ENCODE measurements around the gene NEMP2.

NEMP2 gene

DNA sequence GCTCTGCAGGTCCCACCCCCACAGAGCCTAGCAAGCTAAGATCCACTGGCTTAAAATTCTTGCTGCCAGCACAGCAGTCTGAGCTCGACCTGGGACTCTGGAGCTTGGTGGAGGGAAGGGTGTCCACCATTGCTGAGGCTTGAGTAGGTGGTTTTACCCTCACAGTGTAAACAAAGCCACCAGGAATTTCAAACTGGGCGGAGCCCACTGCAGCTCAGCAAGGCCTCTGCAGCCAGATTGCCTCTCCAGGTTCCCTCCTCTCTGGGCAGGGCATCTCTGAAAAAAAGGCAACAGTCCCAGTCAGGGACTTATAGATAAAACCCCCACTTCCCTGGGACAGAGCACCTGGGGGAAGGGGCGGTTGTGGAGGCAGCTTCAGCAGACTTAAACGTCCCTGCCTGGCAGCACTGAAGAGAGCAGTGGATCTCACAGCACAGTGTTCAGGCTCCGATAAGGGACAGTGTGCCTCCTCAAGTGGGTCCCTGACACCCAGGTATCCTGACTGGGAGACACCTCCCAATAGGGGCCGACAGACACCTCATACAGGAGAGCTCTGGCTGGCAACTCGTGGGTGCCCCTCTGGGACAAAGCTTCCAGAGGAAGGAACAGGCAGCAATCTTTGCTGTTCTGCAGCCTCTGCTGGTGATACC is 20.0 kb upstream of the NEMP2 start:
- no peak for DNase-seq (ENCODE audit: low read depth, low spot score)

DNA sequence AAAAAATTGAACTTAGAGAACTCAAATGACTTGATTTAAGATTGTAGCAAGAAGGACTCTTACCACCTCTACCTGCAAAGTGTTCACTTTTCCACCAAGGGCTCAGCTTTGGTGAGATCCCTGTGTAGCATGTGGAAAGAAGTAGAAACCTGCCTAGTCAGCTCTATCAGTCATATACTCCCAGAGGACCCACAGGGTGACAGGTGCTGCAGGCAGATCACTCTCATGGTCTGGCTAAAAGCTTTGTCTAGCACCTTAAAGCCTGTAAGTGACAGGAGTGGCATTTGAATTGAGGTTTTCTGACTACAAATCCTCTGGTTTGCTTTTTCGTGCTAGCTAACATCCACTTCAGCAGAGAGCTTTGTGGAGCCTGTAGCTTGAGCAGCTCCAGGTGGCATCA is 18.7 kb upstream of the NEMP2 start:
- no peak for DNase-seq (ENCODE audit: low read depth, low spot score)

DNA sequence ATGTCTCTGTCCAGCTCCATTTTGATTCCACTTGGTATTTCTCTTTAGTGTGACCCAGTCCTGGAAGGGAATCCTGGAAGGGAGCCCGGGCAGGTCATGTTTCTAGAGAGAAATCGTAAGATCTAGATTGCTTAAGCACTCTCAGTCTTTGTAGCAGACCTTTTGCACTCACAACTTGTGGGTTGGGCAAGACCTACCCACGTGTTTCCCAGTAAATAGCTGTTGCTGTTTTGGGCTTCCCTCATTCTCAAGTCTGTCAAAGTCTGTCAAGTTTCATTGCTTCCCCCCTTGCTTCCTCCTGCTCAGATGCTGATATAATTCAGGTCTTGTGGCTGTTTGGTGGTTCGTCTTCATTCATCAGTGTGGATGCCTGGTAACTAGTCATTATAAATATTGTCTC is 17.4 kb upstream of the NEMP2 start:
- no peak for DNase-seq (ENCODE audit: low read depth, low spot score)

DNA sequence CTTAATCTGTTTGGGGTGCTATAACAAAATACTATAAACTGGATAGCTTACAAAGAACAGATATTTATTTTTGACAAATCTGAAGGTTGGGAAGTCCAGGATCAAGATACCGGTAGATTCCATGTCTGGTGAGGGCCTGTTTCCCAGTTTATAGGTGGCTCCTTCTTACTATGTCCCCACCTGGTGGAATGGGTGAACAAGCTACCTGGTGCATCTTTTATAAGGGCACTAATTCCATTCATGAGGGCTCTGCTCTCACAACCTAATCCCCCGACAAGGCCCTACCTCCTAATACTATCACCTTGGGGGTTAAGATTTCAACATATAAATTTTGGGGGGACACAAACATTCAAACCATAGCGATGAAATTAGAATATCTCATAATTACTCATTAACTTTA is 15.6 kb upstream of the NEMP2 start:
- DNase-seq (ENCODE audit: low read depth, low spot score): no peak

DNA sequence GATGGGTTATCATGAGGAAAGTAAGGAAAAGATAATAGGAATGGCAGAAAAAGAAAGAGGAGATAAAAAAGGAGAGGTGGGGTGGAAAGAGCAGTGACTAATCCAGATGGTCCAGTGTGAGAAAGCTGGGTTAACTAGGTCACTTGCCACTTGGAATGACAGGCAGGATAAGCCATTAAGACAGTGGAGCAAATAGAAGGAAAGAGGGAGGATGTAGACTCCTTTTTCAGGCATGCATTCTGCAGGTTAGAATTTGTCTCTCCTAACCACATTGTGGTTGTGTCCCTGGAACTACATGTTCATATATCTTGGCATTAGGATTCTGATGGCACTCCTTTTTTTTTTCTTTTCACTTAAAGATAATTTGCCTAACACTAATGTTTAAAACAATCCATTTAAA is 13.4 kb upstream of the NEMP2 start:
- no peak for DNase-seq (ENCODE audit: low read depth, low spot score)

DNA sequence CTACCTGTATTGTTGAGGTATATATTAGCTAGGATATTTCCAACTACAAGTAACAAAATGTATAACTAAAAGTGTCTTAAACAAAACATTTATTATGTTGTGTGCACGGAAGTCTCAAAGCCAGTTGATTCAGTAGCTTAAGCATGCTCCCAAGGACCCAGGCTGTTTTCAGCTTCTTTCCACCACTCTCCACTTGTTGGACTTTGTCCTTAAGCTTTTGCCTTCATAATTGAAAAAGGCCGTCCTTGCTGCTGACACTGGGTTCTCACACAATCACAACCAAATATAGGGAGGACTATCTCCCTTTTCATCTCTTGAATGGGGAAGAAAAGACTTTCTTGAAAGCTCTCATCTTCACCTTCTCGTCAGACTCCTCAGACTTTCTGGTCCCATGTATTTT is 12.2 kb upstream of the NEMP2 start:
- DNase-seq (ENCODE audit: low read depth, low spot score): no peak

DNA sequence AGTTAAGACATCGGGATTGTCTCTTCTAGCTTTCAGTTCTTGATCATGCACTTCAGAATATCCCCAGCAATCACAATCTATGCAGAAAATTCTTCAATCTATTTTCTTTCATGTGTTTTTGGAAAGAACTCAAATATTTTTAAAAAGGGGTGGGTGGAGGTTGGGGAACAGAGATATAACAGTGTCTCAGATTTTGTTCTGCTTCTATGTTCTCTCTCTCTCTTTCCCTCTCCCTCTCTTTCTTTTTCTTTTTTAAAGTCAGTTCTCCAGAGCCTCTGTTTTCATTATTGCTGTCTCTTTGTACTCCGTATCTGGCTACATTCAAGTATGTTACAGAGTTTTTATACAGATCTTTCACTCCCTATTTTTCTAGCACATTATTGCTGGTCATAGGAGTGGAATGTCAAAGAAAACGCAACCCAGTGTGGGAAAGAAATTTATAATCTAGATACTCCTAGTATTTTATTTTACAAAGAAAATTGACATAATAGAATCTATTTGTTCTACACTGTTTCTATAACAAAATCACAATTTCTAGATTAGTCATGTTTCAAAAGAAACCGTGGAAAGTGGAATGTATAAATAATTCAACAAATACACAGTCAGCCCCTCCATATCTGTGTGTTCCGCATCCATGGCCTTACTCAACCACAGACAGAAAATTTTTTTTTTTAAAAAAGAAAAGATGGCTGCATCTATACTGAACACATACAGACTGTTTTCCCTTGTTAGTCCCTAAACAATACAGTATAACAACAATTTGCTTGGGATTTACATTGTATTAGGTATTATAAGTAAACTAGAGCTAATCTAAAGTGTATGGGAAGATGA is 11.2 kb upstream of the NEMP2 start:
- DNase-seq (ENCODE audit: low read depth, low spot score): no peak

DNA sequence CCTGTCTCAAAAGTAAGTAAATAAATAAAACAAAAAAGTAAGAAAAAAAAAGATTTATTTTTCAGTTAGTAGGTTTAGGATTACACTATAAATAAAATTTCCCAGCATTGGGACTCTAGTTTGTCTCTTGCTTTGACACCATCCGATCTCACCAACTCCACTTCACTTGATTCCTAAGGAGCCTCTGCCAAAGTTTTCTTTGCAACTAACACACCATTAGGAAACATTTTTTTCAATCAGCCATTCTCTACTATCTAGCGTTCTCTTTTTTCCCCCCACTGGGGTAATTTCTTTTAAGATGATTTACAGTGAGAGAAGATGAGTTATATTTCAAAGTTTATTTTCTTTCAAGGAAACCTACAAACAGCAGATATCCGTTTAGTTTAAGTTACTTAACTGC is 10.6 kb upstream of the NEMP2 start:
- DNase-seq (ENCODE audit: low read depth, low spot score): no peak

DNA sequence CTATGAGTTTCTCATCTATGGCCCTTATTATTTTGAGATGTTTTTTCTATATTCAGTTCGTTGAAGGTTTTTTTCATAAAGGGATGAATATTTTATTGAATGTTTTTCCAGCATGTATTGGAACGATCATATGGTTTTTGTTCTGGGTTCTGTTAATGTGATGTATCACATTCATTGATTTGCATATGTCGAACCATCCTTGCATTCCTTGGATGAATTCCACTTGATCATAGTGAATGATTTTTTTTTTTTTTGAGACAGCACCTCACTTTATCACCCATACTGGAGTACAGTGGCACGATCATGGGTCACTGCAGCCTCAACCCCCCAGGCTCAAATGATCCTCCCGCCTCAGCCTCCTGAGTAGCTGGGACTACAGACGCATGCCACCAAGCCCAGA is 5.5 kb upstream of the NEMP2 start:
- no peak for DNase-seq (ENCODE audit: low read depth, low spot score)

DNA sequence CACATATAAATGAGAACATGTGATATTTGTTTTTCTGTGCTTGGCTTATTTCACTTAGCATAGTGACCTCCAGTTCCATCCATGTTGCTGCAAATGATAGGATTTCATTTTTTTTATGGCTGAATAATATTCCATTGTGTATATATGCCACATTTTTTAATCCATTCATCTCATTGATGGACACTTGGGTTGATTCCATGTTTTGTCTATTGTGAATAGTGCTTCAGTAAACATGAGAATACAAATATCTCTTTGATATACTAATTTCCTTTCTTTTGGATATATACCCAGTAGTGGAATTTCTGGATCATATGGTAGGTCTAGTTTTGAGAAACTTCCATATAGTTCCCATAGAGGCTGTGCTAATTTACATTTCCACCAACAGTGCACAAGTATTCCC is 3.7 kb upstream of the NEMP2 start:
- no peak for DNase-seq (ENCODE audit: low read depth, low spot score)

DNA sequence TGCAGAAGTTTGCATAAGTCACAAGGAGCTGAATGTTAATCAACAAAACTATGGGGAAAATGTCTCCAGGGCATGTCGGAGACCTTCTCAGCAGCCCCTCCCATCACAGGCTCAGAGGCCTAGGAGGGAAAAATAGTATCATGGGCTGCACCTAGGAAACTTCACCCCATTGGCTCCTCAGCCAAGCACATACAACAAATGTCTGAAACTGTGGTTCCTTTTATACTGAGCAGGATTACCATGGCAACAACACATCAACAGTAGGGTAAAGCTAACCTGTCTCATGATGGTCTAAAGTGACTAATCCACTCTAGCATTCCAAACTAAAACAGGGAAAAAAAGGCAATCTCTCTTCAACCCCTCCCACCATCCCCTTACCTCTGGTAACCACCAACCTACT is 3.2 kb upstream of the NEMP2 start:
- no peak for DNase-seq (ENCODE audit: low read depth, low spot score)

DNA sequence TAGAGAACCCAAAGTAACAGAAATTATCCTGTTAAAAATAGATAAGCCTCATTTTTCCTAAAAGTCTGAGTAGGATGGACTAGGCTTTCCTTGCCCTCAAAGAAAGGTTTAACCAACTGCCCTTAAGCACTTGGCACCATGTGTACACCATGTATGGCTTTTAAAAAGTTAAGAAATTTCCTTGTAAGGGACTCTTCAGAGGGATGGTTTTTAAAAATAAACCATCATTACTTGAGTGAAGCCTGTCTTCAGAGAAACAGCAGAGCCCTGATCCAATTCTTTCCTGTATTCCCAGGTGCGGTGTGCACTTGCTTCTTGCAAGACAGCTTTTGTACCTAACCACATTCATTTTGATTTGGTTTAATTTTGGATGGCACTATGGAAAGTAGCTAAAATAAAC is 1.1 kb upstream of the NEMP2 start:
- no peak for DNase-seq (ENCODE audit: low read depth, low spot score)

DNA sequence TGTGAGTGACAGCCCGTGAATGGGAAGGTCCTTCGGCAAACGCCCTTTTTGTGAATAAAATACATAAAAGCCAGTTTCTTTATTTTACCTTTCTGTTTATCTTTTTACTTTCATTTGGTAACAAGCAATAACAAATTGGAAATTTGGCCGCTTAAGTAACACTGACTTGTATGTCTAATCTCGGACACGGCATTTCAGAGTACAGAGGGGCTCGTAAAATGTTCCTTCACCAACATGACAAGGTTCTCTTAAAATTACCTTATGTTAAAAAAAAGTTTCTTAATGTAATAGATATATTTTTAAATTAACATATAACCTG is 558 bp upstream of the NEMP2 start:
- no peak for DNase-seq (ENCODE audit: low read depth, low spot score)

DNA sequence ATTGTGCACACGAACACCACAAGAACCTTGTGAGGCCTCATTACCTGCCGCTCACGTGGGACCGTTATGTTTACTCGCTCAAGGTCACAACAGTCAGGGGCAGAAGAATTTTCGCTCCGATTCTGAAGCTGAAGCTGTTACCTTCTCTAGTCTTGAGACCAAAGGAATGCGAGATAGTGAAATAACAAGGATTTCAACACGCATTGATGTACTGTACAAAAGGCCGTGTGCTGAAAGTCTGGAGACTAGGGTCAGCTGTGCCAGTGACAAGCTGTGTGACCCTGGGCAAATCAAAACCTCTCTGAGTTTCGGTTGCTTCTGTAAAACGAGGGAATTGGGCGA is 583 bp downstream of the NEMP2 start:
- no peak for DNase-seq (ENCODE audit: low read depth, low spot score)

DNA sequence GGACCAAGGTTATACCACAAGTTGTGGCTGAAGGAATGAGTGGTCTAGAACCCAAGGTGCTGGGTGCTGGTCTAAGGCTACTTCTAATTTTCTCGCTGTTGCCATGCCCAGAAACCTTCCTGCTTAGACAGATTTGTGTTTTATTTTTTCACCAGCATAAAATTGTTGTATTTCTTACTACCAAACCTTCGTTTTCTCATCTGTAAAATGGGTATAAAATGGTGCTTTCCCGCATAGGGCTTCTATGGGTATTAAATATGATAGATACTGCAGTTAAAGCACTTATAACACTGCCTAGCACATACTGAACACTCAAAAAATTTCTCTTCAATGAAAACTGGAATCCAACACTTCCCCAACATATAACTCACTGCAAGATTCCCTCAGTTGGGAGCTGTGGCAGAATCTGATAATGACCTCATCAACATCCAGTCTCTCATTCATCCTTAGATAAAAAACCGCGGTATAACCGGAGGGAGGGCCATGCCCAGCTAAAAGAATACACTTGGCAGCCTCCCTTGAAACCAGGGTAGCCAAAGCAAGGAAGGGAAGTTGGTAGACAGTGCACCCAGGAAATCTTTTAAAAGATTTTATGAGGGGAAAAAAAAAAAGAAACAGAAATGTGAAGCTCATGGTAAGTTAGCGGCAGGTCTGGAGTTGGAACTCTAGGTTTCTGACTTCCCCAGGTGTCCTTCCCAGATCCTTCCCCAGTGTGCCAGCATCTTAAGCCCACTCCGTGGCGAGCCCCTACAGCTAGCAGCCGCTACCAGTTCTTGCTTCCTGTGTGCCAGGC is 1.2 kb downstream of the NEMP2 start:
- peak; percentile 10 for DNase-seq (ENCODE audit: low read depth, low spot score)

DNA sequence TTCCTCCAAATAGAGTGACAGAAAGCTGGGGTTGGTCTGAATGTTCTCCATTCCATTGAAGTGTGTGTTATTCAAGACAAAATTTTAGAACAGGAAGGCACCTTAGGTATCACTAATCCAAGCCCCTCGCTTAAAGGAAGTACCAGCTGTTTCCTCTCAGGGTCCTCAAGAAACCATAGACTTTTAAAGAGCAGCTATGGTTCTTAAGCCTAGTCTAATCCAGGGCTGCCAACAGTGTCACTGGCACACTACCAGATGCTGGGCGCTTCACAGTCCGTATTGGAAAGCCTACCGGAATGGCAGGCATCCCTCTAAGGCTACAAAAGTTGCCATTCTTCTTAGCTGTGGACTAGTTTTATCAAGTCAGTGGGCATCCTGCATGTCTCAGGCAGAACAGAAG is 1.9 kb downstream of the NEMP2 start:
- DNase-seq (ENCODE audit: low read depth, low spot score): no peak

DNA sequence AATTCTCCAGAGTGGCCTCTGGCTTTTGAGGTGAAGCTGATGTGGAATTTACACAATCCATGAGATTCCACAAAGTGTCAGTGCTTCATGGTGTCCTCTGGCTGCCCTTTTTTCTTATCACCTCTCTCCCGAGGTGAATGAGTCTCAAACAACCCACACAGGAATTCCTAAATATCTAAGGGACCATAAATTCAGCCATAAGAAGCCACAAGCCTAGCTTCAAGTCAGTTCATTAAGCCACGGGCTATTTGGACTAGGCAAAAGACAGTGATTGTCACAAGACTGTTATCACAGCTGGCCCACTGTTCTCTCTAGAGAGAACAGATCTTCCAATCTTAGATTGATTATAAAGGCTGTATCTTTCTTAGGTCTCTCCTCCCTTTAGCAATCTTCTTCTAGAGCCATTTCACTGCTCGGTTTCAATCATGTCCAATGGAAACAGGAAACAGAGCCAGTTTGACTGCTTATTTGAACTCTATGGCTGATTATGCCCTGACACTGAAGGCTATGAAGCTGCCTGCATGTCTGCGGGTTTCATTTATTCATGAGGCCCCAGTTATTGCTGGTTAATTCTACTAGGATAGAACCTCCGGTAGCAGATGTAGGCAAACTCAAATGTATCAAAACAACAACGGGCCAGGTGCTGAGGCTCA is 4.1 kb downstream of the NEMP2 start:
- DNase-seq (ENCODE audit: low read depth, low spot score): no peak

DNA sequence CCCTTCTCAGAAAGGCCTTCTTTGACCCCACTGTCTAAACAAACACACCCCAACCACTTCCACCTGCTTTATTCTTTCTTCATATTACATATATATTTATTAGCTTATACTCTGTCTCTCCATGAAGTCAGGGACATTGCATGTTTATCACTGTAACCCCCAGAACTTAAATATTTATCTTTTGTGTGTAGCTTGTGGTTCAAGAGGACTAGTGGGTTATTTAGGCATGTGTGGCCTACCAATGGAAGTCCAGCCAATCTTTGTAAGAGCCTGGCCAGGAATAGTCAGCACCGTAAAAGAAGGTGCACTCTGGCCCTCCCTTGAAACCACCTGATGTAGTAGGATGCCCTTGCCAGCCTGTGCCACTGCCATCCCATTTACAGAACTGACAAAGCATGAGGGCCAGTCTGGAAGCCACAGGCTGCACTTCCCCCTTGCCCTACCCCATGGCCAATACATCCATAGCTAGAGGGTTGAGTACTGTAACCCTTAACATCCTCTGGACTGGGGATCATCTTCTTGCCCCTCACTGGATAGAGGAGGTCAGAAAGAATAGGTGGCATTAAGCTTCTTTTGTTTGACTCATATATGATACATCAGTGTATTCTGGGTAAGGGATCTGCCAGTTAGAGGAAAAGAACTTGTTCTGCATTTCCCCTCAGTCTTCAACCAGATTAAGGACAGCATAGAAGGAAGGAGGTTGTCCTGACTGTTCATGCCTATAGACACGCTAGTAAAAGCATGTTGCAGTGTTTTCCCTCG is 4.9 kb downstream of the NEMP2 start:
- no peak for DNase-seq (ENCODE audit: low read depth, low spot score)

DNA sequence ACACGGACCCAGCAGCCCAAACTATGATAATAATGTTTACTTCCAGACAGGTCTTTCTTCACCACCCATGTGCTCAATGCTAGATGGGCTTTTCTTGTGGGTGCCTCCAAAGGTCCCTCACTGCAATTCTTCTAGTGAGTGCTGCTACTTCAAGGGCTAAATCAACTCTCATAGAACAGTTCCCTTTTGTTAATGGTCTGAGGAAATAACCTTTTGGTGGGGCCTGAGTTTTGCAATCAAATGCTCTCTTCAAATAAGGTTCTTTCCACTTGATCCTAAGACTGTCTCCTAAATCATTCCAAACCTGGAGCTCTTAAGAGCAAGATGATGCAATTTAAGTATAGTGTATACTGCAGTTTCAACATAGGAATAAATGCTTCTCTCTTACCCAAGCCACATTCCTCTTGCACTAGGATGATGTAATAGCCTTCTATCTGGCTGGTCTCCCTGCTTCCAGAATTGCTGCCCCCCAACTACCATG is 6.0 kb downstream of the NEMP2 start:
- DNase-seq (ENCODE audit: low read depth, low spot score): no peak

DNA sequence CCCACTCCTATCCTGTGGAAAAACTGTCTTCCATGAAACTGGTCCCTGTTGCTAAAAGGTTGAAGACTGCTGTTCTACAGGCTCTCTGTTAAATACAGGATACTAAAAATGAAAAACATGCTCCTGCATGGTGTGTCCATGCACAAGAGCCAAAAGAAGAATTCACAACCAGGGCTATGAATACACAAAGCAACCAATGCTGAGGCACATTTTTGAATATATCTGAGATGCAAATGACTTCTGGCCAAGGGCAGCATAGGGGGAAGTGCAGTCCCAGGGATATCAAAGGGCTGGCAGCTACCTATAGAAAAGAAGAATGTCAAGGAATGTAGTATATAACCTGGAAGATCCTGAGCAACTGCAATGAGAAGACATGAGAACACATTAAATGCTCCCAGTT is 6.6 kb downstream of the NEMP2 start:
- DNase-seq (ENCODE audit: low read depth, low spot score): no peak

DNA sequence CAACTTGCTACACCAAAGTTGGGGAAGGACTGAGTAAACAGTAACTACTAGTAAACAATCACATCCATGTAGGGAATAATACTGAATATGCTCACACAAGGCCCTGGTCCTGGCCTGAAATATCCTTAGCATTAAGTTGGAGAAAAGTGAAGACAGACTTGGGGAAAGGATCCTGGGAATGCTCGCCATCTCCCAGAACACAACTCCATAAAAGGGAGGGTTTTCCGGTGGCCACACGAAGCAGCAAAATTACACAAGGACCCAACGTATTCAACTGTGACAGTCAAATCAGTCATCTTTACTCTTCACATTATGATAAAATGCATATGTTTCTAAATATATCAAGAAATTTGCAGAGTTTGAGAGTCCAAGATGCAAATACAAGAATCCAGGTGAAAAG is 7.3 kb downstream of the NEMP2 start:
- no peak for DNase-seq (ENCODE audit: low read depth, low spot score)
